ENCODE measurements around the gene LRBA.

Gene LRBA

GRCh38 chr4:150308824-150309472 lies 706.1 kb downstream of the LRBA start:
- H3K4me3 ChIP-seq (ENCODE audit: low read length) = no peak overlapping the region
- peak; percentile 85 for DNase-seq (ENCODE audit: low read depth)
- TF ChIP-seq CTCF (IDR thresholded peaks at IDR 0.05; ENCODE audit: insufficient read depth, low read depth, low read length, missing control alignments) = no peak

GRCh38 chr4:150306719-150307118 lies 708.4 kb downstream of the LRBA start:
- no peak for TF ChIP-seq CTCF (IDR thresholded peaks at IDR 0.05; ENCODE audit: insufficient read depth, low read depth, low read length, missing control alignments)
- no peak for DNase-seq (ENCODE audit: low read depth)
- no peak overlapping the region for H3K4me3 ChIP-seq (ENCODE audit: low read length)

- peak; percentile 49 for DNase-seq (ENCODE audit: low read depth)
Observed at GRCh38 chr4:150305995-150306394, 709.1 kb downstream of the LRBA start.

GRCh38 chr4:150302553-150302952 lies 712.5 kb downstream of the LRBA start:
- DNase-seq (ENCODE audit: low read depth) = peak; percentile 85
- no peak for TF ChIP-seq CTCF (IDR thresholded peaks at IDR 0.05; ENCODE audit: insufficient read depth, low read depth, low read length, missing control alignments)
- no peak overlapping the region for H3K4me3 ChIP-seq (ENCODE audit: low read length)

More at GRCh38 chr4:150305995-150306394, 709.1 kb downstream of the LRBA start:
- H3K4me3 ChIP-seq (ENCODE audit: low read length) = no peak overlapping the region
- TF ChIP-seq CTCF (IDR thresholded peaks at IDR 0.05; ENCODE audit: insufficient read depth, low read depth, low read length, missing control alignments) = no peak

- DNase-seq (ENCODE audit: low read depth) = no peak
- no peak overlapping the region for H3K4me3 ChIP-seq (ENCODE audit: low read length)
- TF ChIP-seq CTCF (IDR thresholded peaks at IDR 0.05; ENCODE audit: insufficient read depth, low read depth, low read length, missing control alignments) = no peak
Observed at GRCh38 chr4:150299816-150300215, 715.3 kb downstream of the LRBA start.

GRCh38 chr4:150297861-150298474 lies 717.1 kb downstream of the LRBA start:
- DNase-seq (ENCODE audit: low read depth) = peak; percentile 69
- no peak overlapping the region for H3K4me3 ChIP-seq (ENCODE audit: low read length)
- peak; percentile 70 for TF ChIP-seq CTCF (IDR thresholded peaks at IDR 0.05; ENCODE audit: insufficient read depth, low read depth, low read length, missing control alignments)

- no peak for DNase-seq (ENCODE audit: low read depth)
- H3K4me3 ChIP-seq (ENCODE audit: low read length) = no peak overlapping the region
- no peak for TF ChIP-seq CTCF (IDR thresholded peaks at IDR 0.05; ENCODE audit: insufficient read depth, low read depth, low read length, missing control alignments)
Observed at GRCh38 chr4:150289881-150290280, 725.2 kb downstream of the LRBA start.
